Fibroblast of skin of scalp (primary cell): ENCODE data around the gene MICAL3.

Source experiments
- DNase-seq: peaks from one replicate; pipeline ENCODE4 v3.0.0-alpha.2; 2013

The MICAL3 gene

GRCh38 chr22:17808693-17809403, 215.5 kb downstream of the MICAL3 start:
- no peak for DNase-seq

DNA sequence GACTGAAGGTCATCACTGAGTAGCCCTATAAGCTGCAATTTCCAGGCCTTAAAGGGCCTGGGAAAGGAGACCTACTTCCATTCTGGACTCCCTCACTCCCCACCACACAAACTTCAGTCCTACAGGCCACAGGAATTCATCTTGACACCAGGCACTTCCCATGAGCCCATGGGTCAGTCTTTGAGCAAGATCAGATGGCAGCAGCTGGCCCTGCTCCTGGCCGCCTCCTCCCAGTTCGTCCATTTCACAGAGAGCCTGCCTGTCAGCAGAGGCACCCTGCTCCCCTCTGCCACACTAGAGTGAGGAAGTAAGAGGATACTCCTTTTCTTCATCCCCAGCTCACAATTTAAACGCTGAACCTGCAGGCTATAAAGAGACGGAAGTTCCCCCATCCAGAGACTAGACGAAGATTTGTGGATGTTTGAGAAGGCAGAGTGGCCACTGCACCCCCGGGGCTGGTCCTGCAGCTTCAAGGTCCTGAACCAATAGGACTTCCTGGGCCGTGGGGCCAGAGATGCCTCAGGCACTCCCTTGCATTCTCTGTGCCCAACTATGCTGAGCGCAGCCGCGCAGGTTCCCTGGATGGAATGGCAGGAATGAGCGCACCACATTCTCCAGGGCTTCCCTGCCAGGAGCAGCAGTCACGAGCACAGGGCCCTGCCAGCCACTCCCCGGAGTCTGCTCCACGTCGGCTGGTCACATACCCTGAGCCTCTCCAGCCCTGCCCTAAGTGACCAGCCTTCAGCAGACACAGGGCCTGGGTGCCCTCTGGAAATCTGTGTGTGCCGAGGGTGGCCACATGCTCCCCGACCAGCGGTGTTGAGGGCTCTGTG, 216.6 kb downstream of the MICAL3 start:
- DNase-seq, result peak; percentile 22

DNA sequence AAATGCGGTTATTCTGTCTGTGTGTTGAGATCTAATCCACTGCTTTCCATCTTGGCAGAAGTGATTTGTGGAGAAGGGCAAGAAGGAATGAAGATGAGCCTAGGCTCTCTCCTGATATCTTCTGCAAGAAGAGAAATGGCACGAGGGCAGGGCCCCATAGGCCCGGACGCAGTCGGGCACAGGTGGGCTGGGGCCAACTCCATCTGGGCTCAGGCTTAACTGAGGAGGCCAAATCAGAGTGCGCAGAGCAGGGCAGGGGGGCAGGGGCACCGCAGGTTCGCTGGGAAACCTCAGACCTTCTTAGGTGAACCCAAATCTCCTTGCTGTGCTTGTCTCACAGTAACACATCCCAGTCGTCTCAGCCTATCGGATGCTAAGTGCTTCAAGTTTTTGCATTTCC, 217.3 kb downstream of the MICAL3 start:
- no peak for DNase-seq

DNA sequence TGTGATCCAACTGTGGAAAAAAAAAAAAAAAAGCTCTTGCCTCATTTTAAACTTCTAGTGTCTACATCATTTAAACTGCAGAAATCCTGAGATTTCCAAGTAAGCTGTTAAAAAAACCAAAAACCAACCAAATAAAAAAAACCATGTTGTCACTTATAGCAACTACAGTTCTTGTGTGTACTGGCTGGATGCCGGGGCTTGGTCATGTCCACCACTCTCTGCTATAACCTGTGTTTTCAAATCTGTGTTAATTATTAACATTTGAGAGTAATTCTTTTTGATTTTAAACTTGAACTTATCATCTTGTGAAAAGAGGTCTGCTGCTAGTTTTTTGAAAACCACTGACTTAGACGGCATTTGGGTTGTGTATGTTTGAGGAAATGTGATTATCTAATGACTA, 217.9 kb downstream of the MICAL3 start:
- no peak for DNase-seq

DNA sequence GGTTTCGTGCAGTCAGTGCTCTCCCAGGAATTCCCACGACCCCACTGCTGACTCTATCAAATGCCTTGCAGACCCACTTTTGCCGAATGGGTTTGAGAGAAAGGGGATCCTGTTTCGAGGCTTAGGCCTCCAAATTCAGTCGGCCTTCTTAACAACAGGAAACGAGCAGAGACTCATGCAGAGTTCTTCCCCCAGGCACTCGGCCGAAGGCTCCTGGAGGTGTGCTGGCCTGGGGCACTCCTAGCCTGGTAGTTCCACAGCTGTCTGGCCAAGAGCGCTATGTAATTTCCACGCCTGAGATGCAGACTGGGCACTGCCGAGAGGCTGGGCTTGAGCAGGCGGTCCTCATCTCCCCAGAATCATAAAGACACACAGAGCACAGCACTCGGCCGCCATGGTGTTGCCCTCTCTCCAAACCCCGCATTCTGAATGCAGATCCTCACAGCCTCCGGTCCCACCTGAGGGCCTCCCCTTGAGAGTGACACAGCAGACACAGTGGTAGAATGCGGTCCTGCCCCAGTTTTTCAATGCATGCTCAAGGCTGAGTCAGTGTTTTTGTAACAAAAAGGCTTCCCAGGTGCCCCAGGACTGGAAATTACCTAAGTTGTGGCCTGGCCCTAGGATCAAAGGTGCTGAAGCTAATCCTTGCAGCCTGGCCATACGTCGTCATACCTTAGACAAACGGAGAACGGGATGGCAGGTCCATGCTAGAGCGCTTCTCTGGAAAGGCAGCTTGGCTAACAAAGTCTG, 219.9 kb downstream of the MICAL3 start:
- DNase-seq, result no peak

DNA sequence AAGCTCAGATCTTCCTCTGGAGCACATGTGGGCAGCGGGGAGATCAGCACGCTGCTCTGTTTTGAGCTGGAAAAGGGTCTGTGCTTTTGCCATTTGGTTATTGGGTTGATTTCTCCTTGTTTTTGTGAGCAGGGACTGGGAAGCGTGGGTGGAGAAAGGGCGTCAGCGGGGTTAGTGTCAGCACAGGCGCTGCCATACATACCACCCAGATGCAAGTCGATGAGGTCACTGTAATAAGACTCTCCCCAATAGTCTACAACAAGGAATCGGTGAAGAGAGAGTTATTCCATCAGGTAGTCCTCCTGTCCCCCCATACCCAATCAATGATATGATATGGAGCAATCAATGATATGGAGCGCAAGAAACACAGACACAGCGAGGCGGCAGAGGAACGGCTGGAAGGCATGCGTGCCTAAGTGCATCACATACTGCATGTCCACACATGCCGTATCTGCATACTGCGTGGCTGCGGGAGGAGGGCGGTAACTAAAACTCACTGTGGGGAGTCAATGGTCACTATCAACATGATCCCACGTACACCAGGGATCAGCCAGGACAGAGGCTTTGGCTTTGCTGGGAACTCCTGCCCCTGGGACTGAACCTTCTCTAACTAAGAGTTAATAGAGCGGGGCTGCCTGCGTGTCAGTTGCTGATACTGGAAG, 220.6 kb downstream of the MICAL3 start:
- no peak for DNase-seq

DNA sequence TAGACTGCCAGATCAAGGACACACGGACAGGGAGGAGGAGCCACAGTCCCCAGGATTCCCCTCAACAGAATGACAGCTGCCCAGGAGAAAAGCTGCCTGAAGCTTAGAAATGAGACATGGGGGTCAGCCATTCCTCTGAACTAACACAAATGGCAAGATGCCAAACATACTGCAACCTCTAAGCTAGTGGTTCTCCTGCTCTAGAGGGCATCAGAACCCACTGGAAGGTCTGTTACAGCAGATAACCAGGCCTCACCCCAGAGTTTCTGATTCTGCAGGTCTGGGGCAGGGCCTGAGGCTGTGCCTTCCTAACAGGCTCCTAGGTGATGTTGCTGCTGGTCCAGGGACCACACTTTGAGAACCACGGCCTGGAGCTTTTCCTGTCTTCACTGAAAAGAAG, 221.5 kb downstream of the MICAL3 start:
- no peak for DNase-seq

DNA sequence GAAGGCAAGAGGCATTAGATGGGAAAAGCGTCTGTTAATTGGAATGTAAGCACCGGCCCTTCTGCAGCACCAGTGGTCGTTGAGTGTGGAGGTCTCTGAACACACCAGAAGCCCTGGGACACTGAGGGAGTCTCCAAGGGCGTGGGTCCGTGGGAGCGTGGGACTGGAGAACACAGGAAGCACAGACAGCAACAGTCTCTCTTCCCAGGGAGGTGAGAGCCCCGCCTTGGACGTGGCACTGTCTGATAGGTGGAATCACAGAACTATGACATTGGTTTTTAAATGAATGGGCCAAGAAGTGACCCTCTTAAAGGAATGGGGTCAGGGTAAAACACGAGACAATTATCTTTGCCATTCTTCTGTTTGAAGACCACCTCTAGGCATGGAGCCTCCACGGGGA, 221.9 kb downstream of the MICAL3 start:
- DNase-seq, result no peak

- DNase-seq, result no peak
Observed at GRCh38 chr22:17797721-17798559, 226.4 kb downstream of the MICAL3 start.

DNA sequence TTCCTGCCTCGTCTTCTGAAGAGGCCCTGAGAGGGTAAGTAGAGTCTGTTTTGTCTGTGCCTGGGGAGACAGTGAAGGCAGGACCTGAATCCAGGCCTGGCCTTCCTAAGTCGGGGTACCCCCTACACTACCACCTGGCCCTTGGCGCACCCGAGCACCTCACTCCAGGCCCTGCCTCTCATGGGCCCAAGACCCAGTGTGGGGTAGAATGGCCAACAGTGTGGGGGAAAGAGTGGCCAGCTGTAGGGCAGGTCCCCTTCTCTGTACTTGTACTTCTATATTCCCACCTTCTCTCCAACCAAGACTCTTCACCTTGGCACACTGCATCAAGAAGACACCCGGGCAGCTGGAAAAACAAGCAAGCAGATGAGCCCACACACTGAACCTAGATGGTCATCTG, 227.7 kb downstream of the MICAL3 start:
- DNase-seq, result no peak

- no peak for DNase-seq
Observed at GRCh38 chr22:17795661-17796548, 228.5 kb downstream of the MICAL3 start.

DNA sequence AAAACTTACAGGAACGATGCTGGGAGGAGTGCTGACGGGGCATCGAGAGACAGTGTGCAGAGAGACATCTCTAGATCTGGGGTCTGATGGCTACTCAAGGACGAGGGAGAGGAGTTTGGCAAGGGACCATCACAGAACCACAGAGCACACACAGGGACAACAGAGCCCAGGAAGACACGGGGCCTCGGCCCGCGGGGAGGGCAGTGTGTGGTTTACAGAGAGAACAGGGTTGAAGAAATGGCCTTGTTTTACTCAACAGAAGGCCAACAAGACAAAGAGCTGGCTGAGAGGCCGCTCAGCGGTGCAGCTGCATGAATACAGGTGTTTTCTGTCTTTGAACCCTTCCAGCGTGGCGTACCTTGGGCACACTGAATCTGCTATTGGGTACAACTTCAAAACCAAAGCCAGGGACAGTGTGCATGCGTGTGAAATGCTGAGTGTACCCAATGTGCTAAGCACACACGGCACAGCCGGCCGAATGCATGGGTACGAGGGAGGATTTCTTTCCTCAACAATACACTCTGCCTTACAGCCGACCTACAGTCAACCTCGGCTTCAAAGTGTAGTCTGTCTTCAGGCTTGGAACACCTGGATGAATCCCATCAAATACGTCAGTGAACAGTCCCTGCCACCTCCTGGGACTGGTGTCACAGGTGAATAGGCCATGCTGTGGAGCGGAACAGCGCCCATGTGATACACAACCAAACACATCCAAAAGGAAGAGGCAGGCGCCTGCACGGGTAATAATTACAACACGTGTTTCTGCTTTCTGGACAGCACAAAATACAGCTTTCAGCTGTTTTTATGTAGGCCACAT, 229.4 kb downstream of the MICAL3 start:
- no peak for DNase-seq

DNA sequence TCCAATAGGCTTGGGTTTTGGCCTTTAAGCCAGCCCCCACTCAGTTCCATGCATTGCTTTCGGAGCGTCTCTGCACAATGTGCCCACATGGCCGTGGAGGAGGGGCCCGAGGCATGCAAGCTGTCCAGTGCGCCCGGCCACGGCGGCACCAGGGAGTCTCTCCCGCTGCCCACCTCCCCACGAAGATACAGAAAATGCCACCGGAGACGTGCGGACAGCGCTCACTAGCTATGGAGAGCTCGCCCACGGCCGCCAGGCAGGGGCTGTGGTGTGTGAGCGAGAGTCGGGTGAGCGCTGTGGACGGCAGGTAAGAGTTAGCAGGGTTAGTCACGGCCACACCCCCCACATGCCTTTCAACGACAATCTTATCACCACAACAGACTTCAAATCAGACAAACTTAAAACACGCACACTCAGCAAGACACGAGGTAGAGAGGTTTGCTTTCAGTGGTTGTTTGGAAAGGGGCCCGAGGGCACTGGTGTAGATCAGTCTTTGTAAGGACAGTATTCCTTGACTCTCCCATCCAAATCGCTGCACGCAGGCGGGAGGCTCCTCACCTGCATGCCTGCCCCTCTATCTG, 231.4 kb downstream of the MICAL3 start:
- no peak for DNase-seq

DNA sequence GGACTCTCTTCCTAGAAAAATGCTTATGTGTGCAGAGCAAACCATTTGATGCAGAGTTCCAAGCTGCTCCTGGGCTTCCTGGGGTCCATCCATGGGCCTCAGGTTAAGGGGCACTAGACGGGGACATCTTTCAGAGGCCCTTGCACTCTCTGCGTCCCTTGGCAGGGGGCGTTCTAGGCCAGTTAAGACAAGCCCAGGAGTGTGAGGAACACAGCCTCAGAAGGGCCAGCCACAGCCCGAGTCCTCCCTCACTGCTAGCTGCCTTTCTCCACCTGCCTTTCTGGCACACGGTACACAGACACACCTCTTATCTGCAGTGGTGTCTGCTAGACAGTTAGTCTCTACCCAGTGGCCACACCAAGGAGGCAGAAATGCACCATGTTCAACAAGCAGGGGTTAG, 232.1 kb downstream of the MICAL3 start:
- DNase-seq, result no peak

GRCh38 chr22:17791196-17791595, 233.2 kb downstream of the MICAL3 start:
- DNase-seq, result no peak

DNA sequence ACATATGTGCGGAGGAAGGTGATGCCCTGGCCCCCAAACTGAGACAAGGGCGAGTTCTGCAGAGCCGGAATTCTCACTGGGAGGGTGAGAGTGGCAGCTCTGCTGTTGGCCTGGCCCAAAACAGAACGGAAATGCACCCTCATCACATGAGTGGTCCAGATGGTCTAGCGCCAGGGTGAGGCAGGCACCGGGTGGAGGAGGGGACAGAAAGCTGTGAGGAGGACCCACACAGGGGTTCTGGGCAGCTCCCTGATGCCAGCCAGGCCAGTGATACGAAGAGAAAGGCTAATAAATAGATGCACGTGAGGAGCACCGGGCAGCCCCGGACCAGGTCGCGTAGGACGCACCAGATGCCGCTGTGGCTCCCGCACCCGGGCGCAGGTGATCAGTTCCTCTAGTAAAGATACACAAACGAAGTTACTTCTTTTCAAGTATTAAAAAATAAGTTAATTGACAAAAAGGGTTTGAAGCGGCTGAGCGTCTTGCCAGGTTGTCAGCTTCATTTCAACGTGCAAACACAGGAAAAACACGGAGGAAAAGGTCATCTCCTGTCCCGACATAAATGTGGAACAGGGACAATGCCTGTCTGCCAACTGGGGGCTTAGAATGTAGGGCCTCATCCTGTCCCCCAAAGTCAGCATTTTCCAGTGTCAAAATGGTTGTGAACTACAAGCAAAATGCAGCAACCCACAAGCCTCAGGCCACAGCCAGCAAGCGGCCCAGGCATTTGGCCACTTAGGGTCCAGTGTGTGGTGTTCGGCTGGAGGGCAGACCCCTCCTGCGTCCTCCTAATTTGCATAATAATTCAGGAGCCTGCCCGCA, 234.8 kb downstream of the MICAL3 start:
- no peak for DNase-seq

- DNase-seq, result no peak
Observed at GRCh38 chr22:17788528-17789378, 235.6 kb downstream of the MICAL3 start.
